Measurements from ENCODE around the gene TPX2.
A peak's percentile ranks its signal among the peaks of the same experiment; 100 is the strongest.
"Not testable (repeated sequence)": the region's sequence is repeated elsewhere in the genome, so short reads cannot be mapped to it uniquely, and the experiment has no call there.

Gene TPX2

GRCh38 chr20:31818376-31818908 is 79.4 kb downstream of the TPX2 start:
- no peak for DNase-seq

- DNase-seq: no peak
These were observed 80.1 kb downstream of the TPX2 start, which contains the start of gene MYLK2 for GRCh38 chr20:31819083-31819784. Gene MYLK2, plus strand, starts transcription at chr20:31819356. Its CDS starts 225 bp downstream, at chr20:31819581.

GRCh38 chr20:31820228-31820627 is 81.1 kb downstream of the TPX2 start:
- DNase-seq: no peak

GRCh38 chr20:31821427-31821826 is 82.3 kb downstream of the TPX2 start:
- no peak for DNase-seq

GRCh38 chr20:31822421-31823330 is 83.6 kb downstream of the TPX2 start:
- peak; percentile 56 for DNase-seq

- no peak for DNase-seq
These were observed 84.5 kb downstream of the TPX2 start for GRCh38 chr20:31823360-31824124.

- DNase-seq: no peak
These were observed 85.0 kb downstream of the TPX2 start for GRCh38 chr20:31824125-31824485.

- no peak for DNase-seq
These were observed 85.6 kb downstream of the TPX2 start for GRCh38 chr20:31824554-31825313.

GRCh38 chr20:31826074-31826473 is 87.0 kb downstream of the TPX2 start:
- no peak for DNase-seq

- DNase-seq: no peak
These were observed 88.0 kb downstream of the TPX2 start for GRCh38 chr20:31827059-31827458.

GRCh38 chr20:31828016-31828415 is 88.9 kb downstream of the TPX2 start:
- DNase-seq: not testable (repeated sequence)

GRCh38 chr20:31829731-31830130 is 90.6 kb downstream of the TPX2 start:
- DNase-seq: no peak

- no peak for DNase-seq
These were observed 91.4 kb downstream of the TPX2 start for GRCh38 chr20:31830406-31830981.

GRCh38 chr20:31831211-31831610 is 92.1 kb downstream of the TPX2 start:
- no peak for DNase-seq

GRCh38 chr20:31831771-31832306 is 92.7 kb downstream of the TPX2 start:
- no peak for DNase-seq

GRCh38 chr20:31833130-31833930 is 94.2 kb downstream of the TPX2 start:
- DNase-seq: peak; percentile 15

- no peak for DNase-seq
These were observed 94.9 kb downstream of the TPX2 start for GRCh38 chr20:31833931-31834521.

- DNase-seq: no peak
These were observed 96.5 kb downstream of the TPX2 start for GRCh38 chr20:31835554-31835953.

- no peak for DNase-seq
These were observed 97.1 kb downstream of the TPX2 start for GRCh38 chr20:31835977-31836852.

Data from central memory CD4-positive, alpha-beta T cell (primary cell).